Muscle layer of duodenum (tissue), 2 donors: ENCODE data around the gene TRMT2A.

Experiments used
- H3K27ac ChIP-seq: one replicate; pipeline ENCODE4 v1.7.0; 2013; ENCODE audit warnings: mild to moderate bottlenecking, low read length
- H3K27me3 ChIP-seq: one replicate; pipeline ENCODE4 v1.7.0; 2013; ENCODE audit warnings: low read depth, mild to moderate bottlenecking, control low read depth, low read length
- H3K36me3 ChIP-seq, 2 donors: one replicate each; pipeline ENCODE4 v1.7.0; 2013; ENCODE audit warnings: low read length in 2 of 2, control low read depth in 1 of 2, mild to moderate bottlenecking in 1 of 2; ENCODE audit not compliant: insufficient read depth in 2 of 2, control insufficient read depth in 1 of 2
- H3K4me1 ChIP-seq, 2 donors: one replicate each; pipeline ENCODE4 v1.7.0; 2013; ENCODE audit warnings: low read length in 2 of 2, mild to moderate bottlenecking in 2 of 2, control low read depth in 1 of 2, moderate library complexity in 1 of 2; ENCODE audit not compliant: insufficient read depth in 2 of 2, control insufficient read depth in 1 of 2
- H3K4me3 ChIP-seq, 2 donors: one replicate each; pipeline ENCODE4 v1.7.0; 2013; ENCODE audit warnings: low read length in 2 of 2, low read depth in 1 of 2, mild to moderate bottlenecking in 1 of 2
- H3K9me3 ChIP-seq, 2 donors: one replicate each; pipeline ENCODE4 v1.7.0; 2013; ENCODE audit warnings: low read length in 2 of 2, control low read depth in 1 of 2, mild to moderate bottlenecking in 1 of 2; ENCODE audit not compliant: control insufficient read depth in 1 of 2
- donor health status: healthy.

Gene TRMT2A

DNA sequence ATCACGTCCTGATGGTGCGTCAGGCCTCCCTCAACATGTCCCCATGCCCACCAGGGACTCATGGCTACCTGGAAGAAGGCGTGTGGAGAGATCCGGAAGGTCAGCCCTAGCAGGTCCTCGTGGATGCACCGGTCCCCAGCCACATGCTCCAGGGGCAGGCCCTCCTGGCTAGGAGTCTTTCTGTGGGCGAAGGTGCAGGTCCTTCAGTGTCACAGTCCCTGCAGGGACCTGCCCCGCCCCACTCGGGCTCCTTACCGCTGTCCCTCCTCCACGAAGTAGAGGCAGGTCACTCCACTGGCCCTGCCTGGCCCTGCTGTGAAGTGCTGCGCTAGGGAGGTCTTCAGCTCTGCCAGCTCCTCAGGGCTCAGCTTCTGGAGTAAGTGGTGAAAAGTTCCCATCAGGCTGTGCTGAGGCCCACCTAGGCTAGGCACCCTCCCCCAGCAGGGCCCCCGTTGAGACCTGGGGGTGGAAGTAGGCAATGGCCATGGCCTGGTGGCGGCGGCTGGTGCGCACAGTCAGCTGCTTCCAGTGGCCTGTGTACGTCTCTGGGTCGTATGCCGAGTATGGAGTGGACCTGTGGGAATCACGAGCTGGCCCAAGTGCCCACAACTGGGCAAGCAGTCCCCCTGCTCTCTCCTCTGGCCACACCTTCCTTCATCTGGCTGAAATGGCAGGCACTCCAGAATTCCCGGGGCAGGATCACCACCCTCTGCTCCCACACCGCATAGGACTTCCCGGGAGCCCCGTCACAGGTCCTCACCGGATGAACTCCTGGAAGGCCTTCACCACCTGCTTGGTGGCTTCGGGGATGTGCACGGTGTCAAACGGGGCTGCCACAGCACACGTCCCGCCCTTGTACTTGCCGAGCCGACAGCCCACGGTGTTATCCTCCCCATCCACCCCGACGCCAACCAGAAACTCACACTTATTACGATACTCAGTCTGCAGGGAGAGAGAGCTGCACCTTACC lies 2.2 kb downstream of the TRMT2A start:
- no peaks in the 10 kb centered on the region for H3K27me3 ChIP-seq
- H3K4me3 ChIP-seq, result no peak overlapping the region
- no peaks in the 10 kb centered on the region for H3K9me3 ChIP-seq
- peaks cover 4 to 59% of the 10 kb centered on the region in 2 donors for H3K36me3 ChIP-seq
- H3K4me1 ChIP-seq, result peaks cover 6 to 33% of the 10 kb centered on the region in 2 donors
- H3K27ac ChIP-seq, result no peak overlapping the region

GRCh38 chr22:20113551-20114310 lies 3.3 kb downstream of the TRMT2A start:
- H3K4me1 ChIP-seq, result peaks cover 6 to 24% of the 10 kb centered on the region in 2 donors
- no peaks in the 10 kb centered on the region for H3K9me3 ChIP-seq
- H3K27me3 ChIP-seq, result no peaks in the 10 kb centered on the region
- H3K4me3 ChIP-seq, result no peak overlapping the region
- no peak overlapping the region for H3K27ac ChIP-seq
- H3K36me3 ChIP-seq, result peaks cover 8 to 62% of the 10 kb centered on the region in 2 donors

DNA sequence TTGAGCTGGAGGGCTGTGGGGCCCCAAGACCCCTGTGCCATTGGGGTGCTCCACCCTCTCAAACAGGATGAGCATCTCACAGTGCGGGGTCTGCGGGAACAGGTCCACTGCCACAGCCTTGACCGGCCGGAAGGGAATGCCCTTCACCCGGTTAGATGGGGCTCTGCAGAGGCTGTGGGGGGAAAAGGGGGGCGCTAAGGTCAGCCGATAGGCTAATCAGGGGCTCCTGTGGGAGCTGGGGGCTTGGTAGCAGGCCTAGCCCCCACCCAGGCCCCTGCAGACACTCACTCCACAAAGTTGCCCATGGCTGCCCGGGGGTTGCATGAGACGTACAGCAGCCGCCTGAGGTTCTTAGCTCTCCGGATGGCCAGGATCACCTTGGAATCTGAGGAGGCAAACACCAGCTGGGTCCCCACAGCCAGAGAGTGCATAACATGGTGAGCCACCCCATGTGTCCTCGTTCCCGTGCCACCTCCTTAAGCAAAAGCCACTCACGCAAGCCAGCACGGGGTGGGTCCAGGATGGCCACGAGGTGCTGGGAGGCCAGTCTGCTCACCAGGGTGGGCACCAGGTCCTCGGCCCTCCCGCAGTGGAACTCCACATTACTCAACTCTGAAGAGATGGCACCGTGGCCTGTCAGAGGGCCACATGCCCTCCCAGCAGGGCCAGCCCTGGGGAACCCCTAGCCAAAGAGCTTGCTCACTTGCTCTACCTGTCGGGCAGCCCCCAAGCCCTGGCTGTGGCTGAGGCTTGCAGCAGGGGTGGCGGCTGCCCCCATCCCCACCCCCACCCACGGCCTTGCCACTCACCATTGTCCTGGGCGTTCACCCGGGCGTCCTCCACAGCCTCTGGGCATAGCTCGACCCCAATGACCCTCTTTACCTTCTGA lies 4.2 kb downstream of the TRMT2A start:
- Histone ChIP-seq H3K36me3 (peaks cover 16 to 71% of the 10 kb centered on the region in 2 donors), H3K9me3 (no peaks in the 10 kb centered on the region), H3K27me3 (no peaks in the 10 kb centered on the region), H3K4me3 (no peak overlapping the region), H3K27ac (no peak overlapping the region), H3K4me1 (peaks cover 0 to 16% of the 10 kb centered on the region in 2 donors)

GRCh38 chr22:20111689-20112622 lies 5.1 kb downstream of the TRMT2A start:
- peaks cover 0 to 14% of the 10 kb centered on the region in 2 donors for H3K4me1 ChIP-seq
- no peaks in the 10 kb centered on the region for H3K9me3 ChIP-seq
- H3K27me3 ChIP-seq, result no peaks in the 10 kb centered on the region
- no peak overlapping the region for H3K4me3 ChIP-seq
- peaks cover 25 to 80% of the 10 kb centered on the region in 2 donors for H3K36me3 ChIP-seq
- no peak overlapping the region for H3K27ac ChIP-seq

DNA sequence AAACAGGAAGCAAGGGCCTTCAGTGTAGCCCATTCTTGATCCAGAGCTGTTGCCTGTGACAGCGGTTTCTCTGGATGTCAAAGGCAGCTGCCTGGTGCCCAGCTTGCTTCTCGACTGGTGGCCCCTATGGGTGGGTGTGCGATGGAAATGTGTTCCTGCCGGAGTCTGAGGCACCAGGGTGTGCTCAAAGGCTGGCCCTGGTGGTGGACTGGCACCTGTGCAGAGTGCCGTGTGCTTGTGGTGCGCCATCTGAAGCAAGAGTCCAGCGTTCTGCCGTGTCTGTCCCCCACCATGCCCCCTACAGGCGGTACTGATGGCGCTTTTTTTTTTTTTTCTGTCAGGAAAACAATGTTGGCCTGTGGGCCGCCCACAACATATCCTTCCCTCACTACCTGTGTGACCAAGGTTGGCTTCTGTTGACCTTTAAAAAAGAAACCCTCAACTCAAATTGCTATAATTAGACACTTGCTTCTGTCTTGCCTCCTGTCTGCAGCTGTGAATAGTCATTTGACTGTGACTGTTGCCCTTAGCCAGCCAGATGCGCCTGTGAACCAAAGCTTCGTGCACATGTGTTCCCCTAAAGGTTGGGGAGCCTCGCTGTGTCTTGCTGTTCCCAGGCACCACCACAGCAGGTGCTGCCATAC lies 5.9 kb downstream of the TRMT2A start:
- H3K4me1 ChIP-seq, result peaks cover 0 to 10% of the 10 kb centered on the region in 2 donors
- no peaks in the 10 kb centered on the region for H3K9me3 ChIP-seq
- no peak overlapping the region for H3K4me3 ChIP-seq
- no peaks in the 10 kb centered on the region for H3K27me3 ChIP-seq
- no peak overlapping the region for H3K27ac ChIP-seq
- H3K36me3 ChIP-seq, result peaks cover 33 to 88% of the 10 kb centered on the region in 2 donors

- H3K36me3 ChIP-seq, result peaks cover 39 to 92% of the 10 kb centered on the region in 2 donors
Observed at GRCh38 chr22:20110359-20110985, 6.6 kb downstream of the TRMT2A start.

GRCh38 chr22:20109411-20110358 lies 7.3 kb downstream of the TRMT2A start:
- Histone ChIP-seq H3K4me3 (no peak overlapping the region), H3K27me3 (no peaks in the 10 kb centered on the region), H3K9me3 (no peaks in the 10 kb centered on the region), H3K36me3 (peaks cover 47 to 97% of the 10 kb centered on the region in 2 donors), H3K27ac (no peak overlapping the region), H3K4me1 (no peaks in the 10 kb centered on the region)

More at GRCh38 chr22:20110359-20110985, 6.6 kb downstream of the TRMT2A start:
- Histone ChIP-seq H3K4me3 (no peak overlapping the region), H3K4me1 (peaks cover 0 to 3% of the 10 kb centered on the region in 2 donors), H3K27ac (no peak overlapping the region), H3K9me3 (no peaks in the 10 kb centered on the region), H3K27me3 (no peaks in the 10 kb centered on the region)

DNA sequence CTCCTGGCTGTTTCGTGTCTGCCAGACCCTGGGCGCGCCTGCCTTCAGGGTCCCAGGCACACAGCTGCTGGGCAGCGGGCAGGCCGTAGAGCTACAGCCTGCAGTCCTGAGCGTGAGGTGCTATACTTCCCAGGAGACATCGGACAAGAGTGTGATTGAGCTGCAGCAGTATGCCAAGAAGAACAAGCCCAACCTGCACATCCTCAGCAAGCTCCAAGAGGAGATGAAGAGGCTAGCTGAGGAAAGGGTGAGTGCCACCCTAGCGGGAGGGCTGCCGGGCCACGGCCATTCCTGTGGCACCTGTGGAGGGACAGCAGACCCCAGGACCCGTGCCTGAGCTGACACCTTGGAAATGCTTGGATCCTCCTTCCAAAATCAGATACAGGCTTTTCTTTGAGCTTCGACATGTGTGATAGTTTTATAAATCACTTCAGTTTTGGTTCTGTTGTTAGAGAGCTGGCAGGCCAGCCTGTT lies 8.2 kb downstream of the TRMT2A start:
- no peaks in the 10 kb centered on the region for H3K4me1 ChIP-seq
- no peaks in the 10 kb centered on the region for H3K27me3 ChIP-seq
- no peak overlapping the region for H3K4me3 ChIP-seq
- no peak overlapping the region for H3K27ac ChIP-seq
- H3K36me3 ChIP-seq, result peaks cover 51 to 92% of the 10 kb centered on the region in 2 donors
- no peaks in the 10 kb centered on the region for H3K9me3 ChIP-seq
